GM04503 (cell line): ENCODE data around the gene NEO1.

Source experiments
- DNase-seq: peaks from one replicate; pipeline ENCODE4 v3.0.0-alpha.2; 2012; ENCODE audit warnings: low read depth

The NEO1 gene

GRCh38 chr15:73051807-73052652, at the start of gene NEO1:
NEO1 (plus strand) TSS chr15:73052463; CDS start chr15:73052676, 213 bp downstream.
- no peak for DNase-seq

GRCh38 chr15:73004462-73004861, 47.8 kb upstream of the NEO1 start:
- DNase-seq, result no peak

- DNase-seq, result no peak
These were observed 47.2 kb upstream of the NEO1 start for GRCh38 chr15:73005032-73005431.

- no peak for DNase-seq
These were observed 46.8 kb upstream of the NEO1 start for GRCh38 chr15:73005446-73005845.

GRCh38 chr15:73006523-73006922, 45.7 kb upstream of the NEO1 start:
- DNase-seq, result no peak

GRCh38 chr15:73009066-73010056, 42.9 kb upstream of the NEO1 start:
- DNase-seq, result no peak

- DNase-seq, result no peak
These were observed 41.8 kb upstream of the NEO1 start for GRCh38 chr15:73010154-73011152.

- DNase-seq, result no peak
These were observed 37.4 kb upstream of the NEO1 start for GRCh38 chr15:73014904-73015303.

- no peak for DNase-seq
These were observed 36.8 kb upstream of the NEO1 start for GRCh38 chr15:73015493-73015892.

GRCh38 chr15:73017987-73018386, 34.3 kb upstream of the NEO1 start:
- no peak for DNase-seq

- DNase-seq, result no peak
These were observed 33.1 kb upstream of the NEO1 start for GRCh38 chr15:73019154-73019553.

- no peak for DNase-seq
These were observed 32.6 kb upstream of the NEO1 start for GRCh38 chr15:73019601-73020146.

- DNase-seq, result no peak
These were observed 31.1 kb upstream of the NEO1 start for GRCh38 chr15:73021139-73021621.

- no peak for DNase-seq
These were observed 30.1 kb upstream of the NEO1 start for GRCh38 chr15:73022161-73022560.

- DNase-seq, result no peak
These were observed 29.2 kb upstream of the NEO1 start for GRCh38 chr15:73023071-73023470.

- no peak for DNase-seq
These were observed 28.1 kb upstream of the NEO1 start for GRCh38 chr15:73024168-73024567.

GRCh38 chr15:73026511-73027054, 25.7 kb upstream of the NEO1 start:
- DNase-seq, result no peak

- DNase-seq, result no peak
These were observed 24.2 kb upstream of the NEO1 start for GRCh38 chr15:73028031-73028430.

GRCh38 chr15:73028831-73029451, 23.3 kb upstream of the NEO1 start:
- no peak for DNase-seq

- DNase-seq, result no peak
These were observed 22.1 kb upstream of the NEO1 start for GRCh38 chr15:73030122-73030679.
